Neural progenitor cell (in vitro differentiated cells): ENCODE results near the gene JADE2. TPM values are rescaled to one million over a fixed set of nuclear protein-coding genes. Genes with fewer than 3 reads are reported as not detected.
A peak's percentile ranks its signal among the peaks of the same experiment; 100 is the strongest.

ENCODE experiments used
- DNase-seq: peaks from one replicate; pipeline ENCODE4 v3.0.0-alpha.2; 2016; ENCODE audit warnings: low spot score
- H2AFZ ChIP-seq: fragments of 200-600 bp; sonication (generic); replicated peaks from 2 replicates; pipeline ENCODE4 v1.6.1; 2016; ENCODE audit warnings: antibody characterized with exemption
- H3F3A ChIP-seq: fragments of 200-600 bp; sonication (generic); 2 replicates; pipeline ENCODE4 v1.6.1; 2016; ENCODE audit warnings: antibody characterized with exemption, low read depth
- H3K27ac ChIP-seq: fragments of 200-600 bp; sonication (generic); 2 replicates; pipeline ENCODE4 v1.5.1; 2016; ENCODE audit warnings: mild to moderate bottlenecking
- H3K27me3 ChIP-seq: fragments of 200-600 bp; sonication (generic); 2 replicates; pipeline ENCODE4 v1.6.1; 2016; ENCODE audit warnings: mild to moderate bottlenecking, moderate library complexity
- H3K36me3 ChIP-seq: fragments of 200-600 bp; sonication (generic); 2 replicates; pipeline ENCODE4 v1.5.1; 2016
- H3K4me1 ChIP-seq: fragments of 200-600 bp; sonication (generic); 2 replicates; pipeline ENCODE4 v1.6.1; 2016; ENCODE audit warnings: mixed run types
- H3K4me2 ChIP-seq: fragments of 200-600 bp; sonication (generic); 2 replicates; pipeline ENCODE4 v1.6.1; 2016
- H3K4me3 ChIP-seq: fragments of 200-600 bp; sonication (generic); 2 replicates; pipeline ENCODE4 v1.5.1; 2016
- H3K79me2 ChIP-seq: fragments of 200-600 bp; sonication (generic); 2 replicates; pipeline ENCODE4 v1.6.1; 2016; ENCODE audit warnings: low read depth
- H3K9ac ChIP-seq: fragments of 200-600 bp; sonication (generic); 2 replicates; pipeline ENCODE4 v1.6.1; 2016
- H3K9me3 ChIP-seq: fragments of 200-600 bp; sonication (generic); 2 replicates; pipeline ENCODE4 v1.5.1; 2016; ENCODE audit warnings: low read depth
- H4K20me1 ChIP-seq: fragments of 200-600 bp; sonication (generic); 2 replicates; pipeline ENCODE4 v1.6.1; 2016; ENCODE audit warnings: low read depth
- H3K27ac Mint-ChIP-seq: 3 replicates; pipeline ENCODE4 v1.8.0; 2021; ENCODE audit warnings: mixed read lengths
- H3K27me3 Mint-ChIP-seq: 2 replicates; pipeline ENCODE4 v1.8.0; 2022; ENCODE audit warnings: low read depth, mild to moderate bottlenecking, inconsistent platforms, moderate library complexity, mixed read lengths; ENCODE audit not compliant: insufficient read depth
- H3K36me3 Mint-ChIP-seq: 3 replicates; pipeline ENCODE4 v1.8.0; 2021; ENCODE audit warnings: mixed read lengths
- H3K4me1 Mint-ChIP-seq: 3 replicates; pipeline ENCODE4 v1.8.0; 2021; ENCODE audit warnings: mixed read lengths
- H3K4me3 Mint-ChIP-seq: 3 replicates; pipeline ENCODE4 v1.8.0; 2021; ENCODE audit warnings: mild to moderate bottlenecking, moderate library complexity, mixed read lengths
- H3K9me3 Mint-ChIP-seq: 3 replicates; pipeline ENCODE4 v1.8.0; 2020; ENCODE audit warnings: mixed read lengths
- CTCF ChIP-seq: fragments of 200-600 bp; sonication (generic); IDR thresholded peaks from 2 replicates; pipeline ENCODE4 v1.5.1; 2017; ENCODE audit warnings: antibody characterized with exemption, mild to moderate bottlenecking
- EZH2 ChIP-seq: fragments of 200-600 bp; sonication (generic); IDR thresholded peaks from 2 replicates; pipeline ENCODE4 v1.6.1; 2017; ENCODE audit warnings: antibody characterized with exemption, mild to moderate bottlenecking, moderate library complexity
- EZH2phosphoT487 ChIP-seq: fragments of 200-600 bp; sonication (generic); IDR thresholded peaks from 2 replicates; pipeline ENCODE4 v1.6.1; 2017; ENCODE audit warnings: antibody characterized with exemption
- total RNA-seq: library from RNA; depleted of rRNA; stranded (reverse); fragments of >200 nt; gene quantifications from 2 replicates; pipeline ENCODE4 v1.2.3, GENCODE V29; 2015; ENCODE audit warnings: low replicate concordance

Gene JADE2
- total RNA-seq, 1 donor from 2014 or later, result 1.7 TPM

GRCh38 chr5:134503088-134503936 is 22.2 kb upstream of the JADE2 start:
- Mint-ChIP-seq H3K4me3 (no peak overlapping the region), H3K4me1 (peaks cover 4% of the 10 kb centered on the region), H3K27ac (no peak overlapping the region), H3K9me3 (no peaks in the 10 kb centered on the region), H3K27me3 (peaks cover 11% of the 10 kb centered on the region), H3K36me3 (no peaks in the 10 kb centered on the region)
- no peaks in the 10 kb centered on the region for H3F3A ChIP-seq
- peak overlapping the region; percentile 94 for H2AFZ ChIP-seq
- no peak for DNase-seq
- TF ChIP-seq CTCF, result no peak
- no peak for TF ChIP-seq EZH2phosphoT487
- TF ChIP-seq EZH2, result no peak
- no peaks in the 10 kb centered on the region for H3K36me3 ChIP-seq
- H4K20me1 ChIP-seq, result no peaks in the 10 kb centered on the region
- H3K4me3 ChIP-seq, result no peak overlapping the region
- H3K27ac ChIP-seq, result no peak overlapping the region
- no peaks in the 10 kb centered on the region for H3K9me3 ChIP-seq
- H3K4me2 ChIP-seq, result no peak overlapping the region
- no peak overlapping the region for H3K9ac ChIP-seq
- no peaks in the 10 kb centered on the region for H3K27me3 ChIP-seq
- H3K79me2 ChIP-seq, result no peaks in the 10 kb centered on the region
- H3K4me1 ChIP-seq, result no peaks in the 10 kb centered on the region

GRCh38 chr5:134503937-134504437 is 21.5 kb upstream of the JADE2 start:
- no peaks in the 10 kb centered on the region for H4K20me1 ChIP-seq
- no peak for DNase-seq
- no peaks in the 10 kb centered on the region for H3K79me2 ChIP-seq
- no peaks in the 10 kb centered on the region for H3K9me3 ChIP-seq
- TF ChIP-seq CTCF (no peak), EZH2phosphoT487 (no peak), EZH2 (no peak)
- no peaks in the 10 kb centered on the region for H3K4me1 ChIP-seq
- Mint-ChIP-seq H3K27ac (no peak overlapping the region), H3K9me3 (no peaks in the 10 kb centered on the region), H3K27me3 (peaks cover 11% of the 10 kb centered on the region), H3K4me3 (no peak overlapping the region), H3K36me3 (no peaks in the 10 kb centered on the region), H3K4me1 (peaks cover 4% of the 10 kb centered on the region)
- no peak overlapping the region for H3K4me2 ChIP-seq
- no peak overlapping the region for H3K27ac ChIP-seq
- H2AFZ ChIP-seq, result peak overlapping the region; percentile 94
- no peak overlapping the region for H3K4me3 ChIP-seq
- H3K9ac ChIP-seq, result no peak overlapping the region
- no peaks in the 10 kb centered on the region for H3F3A ChIP-seq
- no peaks in the 10 kb centered on the region for H3K27me3 ChIP-seq
- no peaks in the 10 kb centered on the region for H3K36me3 ChIP-seq

GRCh38 chr5:134504629-134505300 is 20.7 kb upstream of the JADE2 start:
- Histone ChIP-seq H3K9ac (no peak overlapping the region), H3K27me3 (no peaks in the 10 kb centered on the region), H3K4me3 (no peak overlapping the region), H3K4me1 (no peaks in the 10 kb centered on the region), H4K20me1 (no peaks in the 10 kb centered on the region), H3K9me3 (no peaks in the 10 kb centered on the region), H3K36me3 (no peaks in the 10 kb centered on the region), H3K4me2 (no peak overlapping the region), H3K79me2 (no peaks in the 10 kb centered on the region), H3K27ac (no peak overlapping the region), H2AFZ (no peak overlapping the region), H3F3A (no peaks in the 10 kb centered on the region)
- Mint-ChIP-seq H3K27me3 (peaks cover 6% of the 10 kb centered on the region), H3K27ac (no peak overlapping the region), H3K36me3 (no peaks in the 10 kb centered on the region), H3K4me3 (no peak overlapping the region), H3K4me1 (peaks cover 4% of the 10 kb centered on the region), H3K9me3 (no peaks in the 10 kb centered on the region)
- TF ChIP-seq EZH2 (no peak), EZH2phosphoT487 (no peak), CTCF (no peak)
- DNase-seq, result no peak
